ENCODE results near the gene HIKESHI. TPM values are rescaled to one million over a fixed set of nuclear protein-coding genes. Genes with fewer than 3 reads are reported as not detected.

HIKESHI gene
- polyA plus RNA-seq, 3 donors, result 21.5 to 71.2 (median 65.4) TPM

GRCh38 chr11:86275493-86276370, 26.3 kb upstream of the HIKESHI start:
- no CpG with 5 or more reads among the region's 2 CpGs for WGBS (ENCODE audit: insufficient coverage)
- peaks cover 9% of the 10 kb centered on the region for H3K4me1 Mint-ChIP-seq
- intact Hi-C loops (cut with micrococcal nuclease), result no loop called here
- no peak overlapping the region for H3K27ac ChIP-seq (ENCODE audit: low read depth in 1 of 2, low read length in 2 of 2)
- no peaks in the 10 kb centered on the region for H3K27me3 ChIP-seq (ENCODE audit: control insufficient read depth in 2 of 2, insufficient read depth in 2 of 2, low read length in 2 of 2)
- peaks cover 10% of the 10 kb centered on the region for H4K20me1 ChIP-seq (ENCODE audit: insufficient read depth, low read length)
- no peaks in the 10 kb centered on the region for H3K4me1 ChIP-seq (ENCODE audit: control insufficient read depth in 1 of 2, insufficient read depth in 2 of 2, low read length in 2 of 2)
- H3K36me3 Mint-ChIP-seq, result peaks cover 65 to 90% of the 10 kb centered on the region in 2 donors
- H3K27ac Mint-ChIP-seq, result no peak overlapping the region
- H3K4me2 ChIP-seq (replicated peaks; ENCODE audit: extremely low read depth, low read length, poor library complexity, severe bottlenecking), result no peak overlapping the region
- peaks cover 63 to 98% of the 10 kb centered on the region in 2 donors for H3K36me3 ChIP-seq (replicated peaks in 1 of 2; ENCODE audit: control insufficient read depth in 1 of 2, insufficient read depth in 2 of 2, low read length in 2 of 2)
- no peaks in the 10 kb centered on the region for H3K27me3 Mint-ChIP-seq (ENCODE audit: low read depth in 3 of 3)
- H3K4me3 ChIP-seq (replicated peaks in 1 of 3; ENCODE audit: low read depth in 2 of 3, low read length in 3 of 3), result no peak overlapping the region
- H3K79me2 ChIP-seq (ENCODE audit: insufficient read depth, low read length), result peaks cover 39% of the 10 kb centered on the region
- no peak overlapping the region for H2AFZ ChIP-seq (ENCODE audit: insufficient read depth, low read depth, low read length, poor library complexity, severe bottlenecking)
- H3K4me3 Mint-ChIP-seq, result no peak overlapping the region
- no peak overlapping the region for H3K9ac ChIP-seq (ENCODE audit: insufficient read depth, low read length, poor library complexity, severe bottlenecking)
- DNase-seq, result no peak
- peaks cover 0 to 12% of the 10 kb centered on the region in 2 donors for H3K9me3 ChIP-seq (replicated peaks in 1 of 2; ENCODE audit: control insufficient read depth in 1 of 2, insufficient read depth in 1 of 2, low read length in 2 of 2)
- TF ChIP-seq, protein P1, sequence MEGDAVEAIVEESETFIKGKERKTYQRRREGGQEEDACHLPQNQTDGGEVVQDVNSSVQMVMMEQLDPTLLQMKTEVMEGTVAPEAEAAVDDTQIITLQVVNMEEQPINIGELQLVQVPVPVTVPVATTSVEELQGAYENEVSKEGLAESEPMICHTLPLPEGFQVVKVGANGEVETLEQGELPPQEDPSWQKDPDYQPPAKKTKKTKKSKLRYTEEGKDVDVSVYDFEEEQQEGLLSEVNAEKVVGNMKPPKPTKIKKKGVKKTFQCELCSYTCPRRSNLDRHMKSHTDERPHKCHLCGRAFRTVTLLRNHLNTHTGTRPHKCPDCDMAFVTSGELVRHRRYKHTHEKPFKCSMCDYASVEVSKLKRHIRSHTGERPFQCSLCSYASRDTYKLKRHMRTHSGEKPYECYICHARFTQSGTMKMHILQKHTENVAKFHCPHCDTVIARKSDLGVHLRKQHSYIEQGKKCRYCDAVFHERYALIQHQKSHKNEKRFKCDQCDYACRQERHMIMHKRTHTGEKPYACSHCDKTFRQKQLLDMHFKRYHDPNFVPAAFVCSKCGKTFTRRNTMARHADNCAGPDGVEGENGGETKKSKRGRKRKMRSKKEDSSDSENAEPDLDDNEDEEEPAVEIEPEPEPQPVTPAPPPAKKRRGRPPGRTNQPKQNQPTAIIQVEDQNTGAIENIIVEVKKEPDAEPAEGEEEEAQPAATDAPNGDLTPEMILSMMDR (IDR thresholded peaks at IDR 0.05), result no peak
- peaks cover 0 to 13% (median 4%) of the 10 kb centered on the region in 7 donors for H3K9me3 Mint-ChIP-seq

GRCh38 chr11:86277741-86278140, 24.3 kb upstream of the HIKESHI start:
- peaks cover 61 to 85% of the 10 kb centered on the region in 2 donors for H3K36me3 Mint-ChIP-seq
- no peak overlapping the region for H3K27ac Mint-ChIP-seq
- Histone ChIP-seq H3K27me3 (ENCODE audit: control insufficient read depth in 2 of 2, insufficient read depth in 2 of 2, low read length in 2 of 2) (no peaks in the 10 kb centered on the region), H4K20me1 (ENCODE audit: insufficient read depth, low read length) (peaks cover 13% of the 10 kb centered on the region), H2AFZ (ENCODE audit: insufficient read depth, low read depth, low read length, poor library complexity, severe bottlenecking) (no peak overlapping the region), H3K36me3 (replicated peaks in 1 of 2; ENCODE audit: control insufficient read depth in 1 of 2, insufficient read depth in 2 of 2, low read length in 2 of 2) (peaks cover 53 to 97% of the 10 kb centered on the region in 2 donors), H3K9ac (ENCODE audit: insufficient read depth, low read length, poor library complexity, severe bottlenecking) (no peak overlapping the region), H3K27ac (ENCODE audit: low read depth in 1 of 2, low read length in 2 of 2) (no peak overlapping the region), H3K79me2 (ENCODE audit: insufficient read depth, low read length) (peaks cover 24% of the 10 kb centered on the region), H3K9me3 (replicated peaks in 1 of 2; ENCODE audit: control insufficient read depth in 1 of 2, insufficient read depth in 1 of 2, low read length in 2 of 2) (peaks cover 0 to 12% of the 10 kb centered on the region in 2 donors), H3K4me1 (ENCODE audit: control insufficient read depth in 1 of 2, insufficient read depth in 2 of 2, low read length in 2 of 2) (no peaks in the 10 kb centered on the region), H3K4me2 (replicated peaks; ENCODE audit: extremely low read depth, low read length, poor library complexity, severe bottlenecking) (no peak overlapping the region), H3K4me3 (replicated peaks in 1 of 3; ENCODE audit: low read depth in 2 of 3, low read length in 3 of 3) (no peak overlapping the region)
- intact Hi-C loops (cut with micrococcal nuclease), result no loop called here
- DNase-seq, result no peak
- H3K27me3 Mint-ChIP-seq (ENCODE audit: low read depth in 3 of 3), result no peaks in the 10 kb centered on the region
- WGBS (ENCODE audit: insufficient coverage), result no CpG with 5 or more reads among the region's 1 CpG
- peaks cover 0 to 13% (median 4%) of the 10 kb centered on the region in 7 donors for H3K9me3 Mint-ChIP-seq
- TF ChIP-seq, protein P1 (IDR thresholded peaks at IDR 0.05), result no peak
- peaks cover 8% of the 10 kb centered on the region for H3K4me1 Mint-ChIP-seq
- no peak overlapping the region for H3K4me3 Mint-ChIP-seq

Measured in CD14-positive monocyte (primary cell).